B cell (primary cell): Measurements from ENCODE around the gene ABCG1. TPM values are rescaled to one million over a fixed set of nuclear protein-coding genes. Genes with fewer than 3 reads are reported as not detected.

Experiments
- ATAC-seq: fragments of 200-7000 bp; cut with Tn5 transposase; one replicate; pipeline ENCODE4 v1.10.0; 2021; ENCODE audit warnings: low read depth, mild to moderate bottlenecking, moderate number of reproducible peaks, moderate library complexity
- CTCF ChIA-PET: fragments of 350-600 bp; sonication (Branson Sonifier 250); formaldehyde crosslinking; loops from one replicate; lab custom pipeline; 2021; ENCODE audit warnings: antibody characterized with exemption, inconsistent platforms; lab: Charles Lee
- POLR2A ChIA-PET: fragments of 350-600 bp; sonication (Branson Sonifier 250); formaldehyde crosslinking; loops from one replicate; lab custom pipeline; 2021; ENCODE audit warnings: antibody characterized with exemption; lab: Charles Lee
- DNase-seq: peaks from one replicate; pipeline ENCODE4 v3.0.0; 2013
- H2AFZ ChIP-seq: 2 replicates; pipeline ENCODE4 v1.6.1; 2012; ENCODE audit warnings: mild to moderate bottlenecking, low read depth, low read length; ENCODE audit not compliant: insufficient read depth, poor library complexity, severe bottlenecking
- H3K27ac ChIP-seq, 2 donors: 1 replicate in 1 of 2; 2 replicates in 1 of 2; pipeline ENCODE4 v1.5.1; 2012 to 2013; ENCODE audit warnings: low read length in 2 of 2, mild to moderate bottlenecking in 2 of 2, moderate library complexity in 1 of 2
- H3K27me3 ChIP-seq, 4 experiments: fragments of 200-600 bp in 1 of 4; sonication (generic) in 1 of 4; replicated peaks in 1 of 4; 1 replicate in 2 of 4; 2 replicates in 2 of 4; pipeline versions ENCODE4 v1.6.1 to v1.7.0; 2013 to 2016; ENCODE audit warnings: low read length in 3 of 4, mild to moderate bottlenecking in 2 of 4, mixed read lengths in 1 of 4, moderate library complexity in 1 of 4; ENCODE audit not compliant: insufficient read depth in 4 of 4, control insufficient read depth in 3 of 4; ENCODE audit errors: control extremely low read depth in 1 of 4
- H3K36me3 ChIP-seq, 2 experiments: replicated peaks in 1 of 2; 1 replicate in 1 of 2; 2 replicates in 1 of 2; pipeline versions ENCODE4 v1.6.1 to v1.7.1; 2013; ENCODE audit warnings: low read length in 1 of 2; ENCODE audit not compliant: insufficient read depth in 2 of 2, control insufficient read depth in 1 of 2; ENCODE audit errors: control extremely low read depth in 1 of 2, extremely low read depth in 1 of 2
- H3K4me1 ChIP-seq, 2 donors: fragments of 200-600 bp in 1 of 2; sonication (generic) in 1 of 2; 1 replicate in 1 of 2; 2 replicates in 1 of 2; pipeline versions ENCODE4 v1.5.1 to v1.6.1; 2013 to 2017; ENCODE audit warnings: low read length in 2 of 2; ENCODE audit not compliant: control insufficient read depth in 2 of 2, insufficient read depth in 2 of 2
- H3K4me2 ChIP-seq: replicated peaks from 2 replicates; pipeline ENCODE3; 2012; ENCODE audit warnings: mild to moderate bottlenecking, low read depth, low read length; ENCODE audit not compliant: poor library complexity, severe bottlenecking
- H3K4me3 ChIP-seq, 5 experiments: fragments of 200-600 bp in 1 of 5; sonication (generic) in 1 of 5; 1 replicate in 3 of 5; 2 replicates in 2 of 5; pipeline versions ENCODE4 v1.5.1 to v1.7.0; 2011 to 2016; ENCODE audit warnings: low read length in 4 of 5, mild to moderate bottlenecking in 4 of 5, low read depth in 2 of 5, control low read depth in 1 of 5, moderate library complexity in 1 of 5; ENCODE audit not compliant: insufficient read depth in 1 of 5; ENCODE audit errors: control extremely low read depth in 1 of 5, extremely low read depth in 1 of 5
- H3K79me2 ChIP-seq: fragments of 200-600 bp; sonication (generic); one replicate; pipeline ENCODE4 v1.6.0; 2016; ENCODE audit warnings: low read length; ENCODE audit not compliant: control insufficient read depth, insufficient read depth
- H3K9ac ChIP-seq: fragments of 200-600 bp; sonication (generic); 2 replicates; pipeline ENCODE4 v1.6.1; 2017; ENCODE audit warnings: mild to moderate bottlenecking, low read length, moderate library complexity
- H3K9me3 ChIP-seq, 3 donors: one replicate each; pipeline versions ENCODE4 v1.6.1 to v1.7.1; 2013; ENCODE audit warnings: low read length in 2 of 3; ENCODE audit not compliant: control insufficient read depth in 2 of 3, insufficient read depth in 1 of 3; ENCODE audit errors: control extremely low read depth in 1 of 3
- H4K20me1 ChIP-seq: 2 replicates; pipeline ENCODE4 v1.6.0; 2012; ENCODE audit warnings: mild to moderate bottlenecking, low read length; ENCODE audit not compliant: insufficient read depth, control insufficient read depth, poor library complexity, severe bottlenecking
- H3K27ac Mint-ChIP-seq: one replicate; pipeline ENCODE4 v1.8.0; 2021; ENCODE audit warnings: mixed read lengths
- H3K27me3 Mint-ChIP-seq: one replicate; pipeline ENCODE4 v1.8.0; 2021; ENCODE audit warnings: mixed read lengths
- H3K4me1 Mint-ChIP-seq: one replicate; pipeline ENCODE4 v1.8.0; 2021; ENCODE audit warnings: mixed read lengths
- H3K4me3 Mint-ChIP-seq: one replicate; pipeline ENCODE4 v1.8.0; 2021; ENCODE audit warnings: mixed read lengths
- H3K9me3 Mint-ChIP-seq: one replicate; pipeline ENCODE4 v1.8.0; 2022; ENCODE audit warnings: mixed read lengths; ENCODE audit not compliant: insufficient read depth
- CTCF ChIP-seq: fragments of 200-600 bp; IDR thresholded peaks from one replicate; pipeline ENCODE4 v1.8.0; 2022; ENCODE audit warnings: antibody characterized with exemption, mild to moderate bottlenecking
- EZH2 ChIP-seq: IDR thresholded peaks from 2 replicates; pipeline ENCODE4 v1.6.1; 2012; ENCODE audit warnings: borderline replicate concordance, low read depth, mild to moderate bottlenecking, moderate library complexity, low read length; ENCODE audit not compliant: insufficient read depth, poor library complexity, severe bottlenecking
- WGBS: methylation state at CpG from one replicate; pipeline ENCODE4 v1.1.5; 2013; ENCODE audit warnings: missing lambda C conversion rate; ENCODE audit not compliant: insufficient coverage; 5-methylcytosine and 5-hydroxymethylcytosine counted together
- intact Hi-C: fragments of 100-400 bp; cut with micrococcal nuclease; formaldehyde crosslinking; loops from one replicate; pipeline ENCODE4 v1.10.0; 2022
- polyA plus RNA-seq: library from polyadenylated mRNA; depleted of rRNA; stranded (reverse); fragments of >200 nt; gene quantifications from 2 replicates; pipeline ENCODE4 v1.2.3, GENCODE V29; 2012
- total RNA-seq, 2 donors: library from RNA; stranded (reverse); fragments of 120-200 nt in 1 of 2; gene quantifications; 1 replicate in 1 of 2; 2 replicates in 1 of 2; pipeline versions ENCODE4 v1.2.3 to v1.2.4, GENCODE V29; 2013 to 2022

Gene ABCG1
- total and polyA plus RNA-seq, 2 donors (not counting 1 experiment from before 2014, with no cell fraction given), result 8.7 to 27.5 TPM

DNA sequence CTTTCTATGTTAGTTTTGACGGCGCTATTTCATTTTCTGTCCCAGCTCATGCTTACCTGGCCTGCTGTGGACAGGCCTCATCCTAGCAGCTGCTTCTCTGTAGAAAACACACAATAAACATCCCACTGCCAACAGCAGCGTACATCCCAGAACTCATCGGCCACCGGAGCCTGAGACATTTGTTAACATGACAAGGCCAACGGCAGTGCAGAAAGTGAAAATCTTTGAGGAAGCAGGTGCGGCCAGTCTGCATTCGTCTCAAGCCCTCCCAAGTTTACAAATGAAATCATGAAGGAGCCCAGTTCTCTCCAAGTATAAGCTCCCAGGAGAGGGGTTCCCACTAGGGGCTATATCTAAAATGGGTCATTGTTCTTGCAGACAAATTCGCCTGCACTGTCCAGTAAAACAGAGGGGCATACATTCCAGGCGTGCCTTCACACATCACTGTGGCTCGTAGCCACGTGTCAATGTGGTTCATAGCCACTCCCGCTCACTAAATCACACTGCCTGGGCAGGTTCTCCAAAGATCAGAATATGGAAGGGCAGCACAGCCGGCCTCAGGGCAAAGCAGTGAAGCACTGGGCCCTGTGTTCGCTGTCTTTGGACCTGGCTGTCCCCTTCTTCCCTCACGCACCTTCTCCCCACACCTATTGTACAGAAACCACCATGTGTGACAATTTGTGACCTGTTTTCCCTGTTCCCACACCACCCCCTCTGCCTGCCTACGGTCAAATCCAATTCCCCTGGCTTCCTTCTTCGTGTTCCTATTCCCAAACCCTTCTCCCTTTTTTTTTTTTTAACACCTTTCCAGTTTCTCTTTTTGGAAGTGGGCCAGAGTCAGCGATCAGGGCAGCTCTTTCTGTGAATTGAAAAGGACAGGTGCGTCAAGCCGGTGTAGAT lies 27.0 kb upstream of the ABCG1 start:
- ATAC-seq (no peak), DNase-seq (no peak)
- no peaks in the 10 kb centered on the region for H4K20me1 ChIP-seq
- 61% methylated on average over 18 of the region's 21 CpGs for WGBS
- no peak overlapping the region for H3K4me3 Mint-ChIP-seq
- no peak overlapping the region for H3K27ac Mint-ChIP-seq
- no peak for TF ChIP-seq CTCF
- TF ChIP-seq EZH2, result no peak
- H3K4me2 ChIP-seq, result no peak overlapping the region
- peaks cover 0 to 3% (median 0%) of the 10 kb centered on the region in 3 donors for H3K9me3 ChIP-seq
- CTCF ChIA-PET, result interaction anchor here (1.8 to 2.0 kb wide), 2 partner anchors 27 to 67 kb away, joined by 7 to 11 read pairs; no protein-coding TSS in a partner anchor
- no peak overlapping the region for H3K27ac ChIP-seq
- no peaks in the 10 kb centered on the region for H3K27me3 Mint-ChIP-seq
- H3K4me1 Mint-ChIP-seq, result peaks cover 38% of the 10 kb centered on the region
- no peaks in the 10 kb centered on the region for H3K9me3 Mint-ChIP-seq
- H3K4me3 ChIP-seq, result no peak overlapping the region
- H3K27me3 ChIP-seq, result no peaks in the 10 kb centered on the region
- H3K79me2 ChIP-seq, result no peaks in the 10 kb centered on the region
- H2AFZ ChIP-seq, result peak overlapping the region; percentile 11
- peaks cover 31 to 51% of the 10 kb centered on the region in 2 donors for H3K4me1 ChIP-seq
- POLR2A ChIA-PET, result no interaction called here
- H3K36me3 ChIP-seq, result no peaks in the 10 kb centered on the region
- intact Hi-C loops, result no loop called here
- no peak overlapping the region for H3K9ac ChIP-seq

- Mint-ChIP-seq H3K4me3 (no peak overlapping the region), H3K27me3 (no peaks in the 10 kb centered on the region), H3K9me3 (no peaks in the 10 kb centered on the region), H3K27ac (no peak overlapping the region), H3K4me1 (peaks cover 32% of the 10 kb centered on the region)
- 75% methylated on average over 9 of the region's 9 CpGs for WGBS
- H3K9me3 ChIP-seq, result no peaks in the 10 kb centered on the region
- H3K36me3 ChIP-seq, result no peaks in the 10 kb centered on the region
- TF ChIP-seq CTCF (no peak), EZH2 (no peak)
- intact Hi-C loops, result no loop called here
- H3K4me2 ChIP-seq, result no peak overlapping the region
- POLR2A ChIA-PET, result no interaction called here
- H3K9ac ChIP-seq, result no peak overlapping the region
- H3K27me3 ChIP-seq, result no peaks in the 10 kb centered on the region
- no peaks in the 10 kb centered on the region for H4K20me1 ChIP-seq
- DNase-seq, result no peak
- CTCF ChIA-PET, result no interaction called here
- H3K4me3 ChIP-seq, result no peak overlapping the region
- no peak for ATAC-seq
- no peak overlapping the region for H2AFZ ChIP-seq
- no peak overlapping the region for H3K27ac ChIP-seq
- H3K79me2 ChIP-seq, result no peaks in the 10 kb centered on the region
- H3K4me1 ChIP-seq, result peaks cover 22 to 38% of the 10 kb centered on the region in 2 donors
Measured at GRCh38 chr21:42193131-42193671, 25.7 kb upstream of the ABCG1 start.
